NCI-H1105 (cell line): ENCODE measurements around the gene ITFG1.
"Not testable (repeated sequence)": the region's sequence is repeated elsewhere in the genome, so short reads cannot be mapped to it uniquely, and the experiment has no call there.

Experiments used
- DNase-seq: peaks from one replicate; lab custom pipeline; 2025; lab: John Stamatoyannopoulos, UW

The ITFG1 gene

DNA sequence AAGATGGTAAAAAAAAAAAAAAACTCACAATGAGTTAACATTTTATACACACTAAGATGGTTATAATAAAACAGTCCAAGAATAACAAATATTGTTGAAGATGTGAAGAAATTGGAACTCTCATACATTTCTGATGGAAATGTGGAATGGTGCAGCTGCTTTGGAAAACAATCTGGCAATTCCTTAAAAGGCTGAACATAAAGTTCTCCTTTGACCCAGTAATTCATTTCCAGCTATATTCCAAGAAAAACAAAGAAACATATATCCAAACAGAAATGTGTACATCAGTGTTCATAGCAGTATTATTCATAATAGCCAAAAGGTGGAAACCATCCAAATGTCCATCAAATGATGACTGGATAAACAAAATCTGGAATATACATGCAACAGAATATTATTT lies 219.8 kb downstream of the ITFG1 start:
- no peak for DNase-seq

- no peak for DNase-seq
Measured at GRCh38 chr16:47236716-47237115, 224.1 kb downstream of the ITFG1 start.

DNA sequence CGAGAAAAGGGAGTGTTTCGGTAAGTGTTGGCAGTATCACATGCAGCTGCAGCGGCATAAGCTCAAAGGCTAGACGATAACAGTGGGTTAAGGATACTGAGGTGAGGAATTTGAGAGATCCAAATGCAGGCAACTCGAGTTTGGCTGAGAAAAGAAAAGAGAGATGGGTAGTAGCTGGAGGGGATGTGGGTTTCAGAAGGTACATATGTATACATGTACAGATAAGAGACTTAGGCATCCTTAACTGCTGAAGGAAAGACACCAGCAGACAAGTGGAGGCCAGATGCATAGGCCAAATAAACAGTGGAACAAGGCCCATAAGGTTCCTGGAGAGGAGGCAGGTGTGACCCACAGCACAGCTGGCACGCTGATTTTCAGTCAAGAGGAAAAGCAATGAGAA lies 230.6 kb downstream of the ITFG1 start:
- no peak for DNase-seq

GRCh38 chr16:47229053-47230050 lies 231.5 kb downstream of the ITFG1 start:
- no peak for DNase-seq

DNA sequence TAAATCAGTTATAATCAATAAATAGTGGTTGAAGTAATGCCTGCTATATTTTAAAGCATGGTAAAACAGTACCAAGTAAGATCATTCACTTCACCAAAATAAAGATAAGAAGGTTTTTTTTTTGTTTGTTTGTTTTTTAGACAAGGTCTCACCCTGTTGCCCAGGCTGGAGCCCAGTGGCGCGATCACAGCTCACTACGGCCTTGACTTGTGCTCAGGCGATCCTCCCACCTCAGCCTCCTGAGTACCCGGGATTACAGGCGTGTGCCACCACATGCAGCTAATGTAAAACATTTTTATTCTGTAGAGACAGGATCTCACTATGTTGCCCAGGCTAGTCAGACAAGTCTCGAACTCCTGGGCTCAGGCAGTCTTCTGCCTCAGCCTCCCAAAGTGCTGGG lies 232.6 kb downstream of the ITFG1 start:
- no peak for DNase-seq

- DNase-seq: no peak
Measured at GRCh38 chr16:47213761-47214440, 247.0 kb downstream of the ITFG1 start.

DNA sequence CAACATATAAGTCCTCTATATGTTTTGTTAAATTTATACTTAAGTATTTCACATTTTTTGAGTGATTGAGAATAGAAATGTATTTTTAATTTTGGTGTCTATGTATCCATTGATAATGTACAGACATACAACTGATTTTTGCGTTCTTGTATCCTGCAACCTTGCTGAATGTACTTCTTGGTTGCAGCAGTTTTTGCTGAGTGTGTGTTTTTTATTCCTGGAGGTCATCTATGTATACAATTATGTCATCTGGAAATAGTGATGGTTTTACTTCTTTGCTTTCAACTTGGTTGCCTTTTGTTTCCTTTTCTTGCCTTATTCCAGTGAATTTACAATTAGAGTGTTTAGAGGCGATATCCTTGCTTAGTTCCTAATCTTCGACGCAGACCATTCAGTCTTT lies 249.6 kb downstream of the ITFG1 start:
- DNase-seq: no peak

- no peak for DNase-seq
Measured at GRCh38 chr16:47204736-47205504, 255.9 kb downstream of the ITFG1 start.

GRCh38 chr16:47203433-47203832 lies 257.4 kb downstream of the ITFG1 start:
- not testable (repeated sequence) for DNase-seq

- DNase-seq: no peak
Measured at GRCh38 chr16:47198180-47198575, 262.7 kb downstream of the ITFG1 start.

DNA sequence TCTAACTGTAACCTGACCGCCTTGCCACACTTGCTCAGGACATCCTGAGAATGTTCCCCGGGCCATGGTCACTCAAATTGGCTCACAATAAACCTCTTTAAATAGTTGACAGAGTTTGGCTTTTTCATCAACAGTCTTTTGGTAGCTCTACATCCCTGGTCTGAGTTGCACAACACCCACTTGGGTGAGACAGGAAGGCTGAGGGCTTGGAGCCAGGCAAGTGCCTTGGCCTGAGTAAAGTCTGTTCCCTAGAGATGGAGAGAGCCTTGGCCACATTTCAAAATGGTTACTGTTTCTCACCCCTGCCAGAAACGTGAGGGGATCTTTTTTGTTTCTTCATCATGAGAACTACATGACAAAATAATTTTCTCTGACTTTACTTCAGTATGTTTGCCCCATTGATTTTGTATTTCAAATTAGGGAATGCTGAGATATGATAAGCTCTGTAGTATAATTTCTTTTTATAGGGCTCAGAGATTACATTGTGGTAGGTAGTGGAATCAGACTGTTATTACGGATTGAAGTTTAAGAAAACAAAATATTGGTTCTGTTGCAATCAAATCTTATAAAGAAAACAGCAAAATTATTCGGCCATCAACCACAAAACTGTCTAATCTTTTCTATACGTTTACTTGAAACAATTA lies 263.2 kb downstream of the ITFG1 start:
- DNase-seq: no peak

DNA sequence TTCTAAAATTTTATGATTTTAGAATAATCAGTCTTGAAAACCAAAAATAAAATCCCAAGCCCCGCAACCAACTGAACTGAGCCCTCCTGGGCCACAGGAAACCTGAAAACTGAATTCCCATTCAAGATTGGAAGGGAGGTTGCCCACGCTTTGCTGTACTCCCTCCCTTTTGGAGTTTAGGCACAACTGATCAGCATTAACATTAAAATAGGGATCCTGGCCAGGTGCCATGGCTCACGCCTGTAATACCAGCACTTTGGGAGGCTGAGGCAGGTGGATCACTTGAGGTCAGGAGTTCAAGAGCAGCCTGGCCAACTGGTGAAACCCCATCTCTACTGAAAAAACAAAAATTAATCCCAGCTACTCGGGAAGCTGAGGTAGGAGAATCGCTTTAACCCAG lies 264.4 kb downstream of the ITFG1 start:
- DNase-seq: no peak

- no peak for DNase-seq
Measured at GRCh38 chr16:47182318-47182717, 278.5 kb downstream of the ITFG1 start.

DNA sequence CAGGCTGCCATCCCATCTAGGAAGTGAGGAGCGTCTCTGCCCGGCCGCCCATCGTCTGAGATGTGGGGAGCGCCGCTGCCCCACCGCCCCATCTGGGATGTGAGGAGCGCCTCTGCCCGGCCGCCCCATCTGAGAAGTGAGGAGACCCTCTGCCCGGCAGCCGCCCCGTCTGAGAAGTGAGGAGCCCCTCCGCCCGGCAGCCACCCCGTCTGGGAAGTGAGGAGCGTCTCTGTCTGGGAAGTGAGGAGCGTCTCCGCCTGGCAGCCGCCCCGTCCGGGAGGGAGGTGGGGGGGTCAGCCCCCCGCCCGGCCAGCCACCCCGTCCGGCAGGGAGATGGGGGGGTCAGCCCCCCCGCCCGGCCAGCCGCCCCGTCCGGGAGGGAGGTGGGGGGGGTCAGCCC lies 279.8 kb downstream of the ITFG1 start:
- DNase-seq: not testable (repeated sequence)

DNA sequence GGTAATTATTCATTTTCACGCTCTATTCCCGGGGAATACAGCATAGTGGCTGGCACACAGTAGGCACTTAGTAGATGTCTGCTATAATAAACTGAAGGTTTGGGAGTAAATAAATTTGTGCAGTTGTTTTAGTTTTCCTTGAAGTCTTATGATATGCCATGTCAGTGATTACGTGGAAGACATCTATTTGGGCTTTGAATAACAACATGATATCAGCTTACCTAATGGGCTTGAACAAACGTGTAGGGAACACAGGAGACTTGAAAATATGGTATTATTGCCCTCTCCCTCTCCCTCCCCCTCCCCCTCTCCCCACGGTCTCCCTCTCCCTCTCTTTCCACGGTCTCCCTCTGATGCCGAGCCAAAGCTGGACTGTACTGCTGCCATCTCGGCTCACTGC lies 280.8 kb downstream of the ITFG1 start:
- DNase-seq: no peak

DNA sequence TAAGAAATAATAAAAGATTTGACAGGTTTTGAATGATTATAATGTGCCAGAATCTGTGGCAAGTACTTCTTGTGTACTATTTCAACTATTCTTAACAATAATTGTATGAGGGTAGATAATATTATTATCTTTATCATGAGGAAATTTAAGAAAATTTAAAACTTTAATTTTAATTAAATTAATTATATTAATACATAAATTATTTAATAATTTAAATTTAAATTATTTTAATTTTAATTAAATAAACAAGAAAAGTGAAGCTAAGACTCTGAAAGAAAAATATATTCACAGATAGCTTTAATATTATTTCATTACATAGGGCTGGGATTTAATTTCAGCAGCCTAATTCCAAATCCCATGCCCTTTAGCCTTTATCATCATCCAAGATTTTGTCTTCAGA lies 285.7 kb downstream of the ITFG1 start:
- no peak for DNase-seq

DNA sequence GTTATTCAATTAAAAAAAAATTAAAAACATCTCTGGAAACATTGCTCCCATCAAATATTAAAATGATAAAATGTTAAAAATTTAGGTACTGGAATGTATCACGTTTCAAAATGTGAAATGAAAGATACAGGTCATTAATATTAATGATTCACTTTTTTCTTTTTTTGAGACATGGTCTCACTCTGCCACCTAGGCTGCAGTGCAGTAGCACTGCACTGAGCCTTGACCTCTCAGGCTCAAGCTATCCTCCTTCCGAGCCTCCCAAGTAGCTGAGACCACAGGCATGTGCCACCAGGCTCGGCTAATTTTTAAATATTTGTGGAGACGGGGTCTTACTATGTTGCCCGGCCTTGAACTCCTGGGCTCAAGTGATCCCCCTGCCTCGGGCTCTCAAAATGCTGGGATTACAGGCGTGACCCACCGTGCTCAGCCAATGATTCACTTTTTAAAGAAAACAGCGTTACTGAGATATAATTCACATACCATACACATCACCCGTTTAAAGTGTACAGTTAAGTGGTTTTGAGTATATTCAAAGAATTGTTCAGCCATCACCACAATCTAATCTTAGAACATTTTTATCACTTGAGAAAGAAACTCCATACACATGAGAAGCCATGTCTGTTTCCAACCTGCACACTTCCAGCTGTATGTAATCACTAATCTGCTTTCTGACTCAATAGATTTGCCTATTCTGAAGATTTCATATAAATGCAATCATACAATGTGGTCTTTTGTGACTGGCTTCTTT lies 298.0 kb downstream of the ITFG1 start:
- DNase-seq: no peak

DNA sequence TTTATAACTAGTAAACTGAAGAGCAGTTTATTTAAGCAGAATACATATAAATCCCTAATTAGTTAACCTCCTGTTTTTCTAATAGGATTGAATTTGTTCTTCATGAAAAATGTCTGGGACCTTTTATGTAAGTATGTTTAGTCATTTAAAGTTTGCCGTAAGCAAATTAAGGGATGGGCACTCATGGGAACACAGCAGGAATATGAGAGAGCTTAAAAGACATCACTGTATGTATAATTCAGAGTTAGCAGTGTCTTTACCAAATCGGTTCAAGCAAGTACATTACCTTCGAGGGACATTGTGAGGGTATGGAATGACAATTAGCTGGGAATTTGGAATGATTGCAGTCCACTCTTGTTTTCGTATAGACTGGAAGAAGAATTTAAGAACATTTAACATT lies 299.4 kb downstream of the ITFG1 start:
- DNase-seq: no peak

DNA sequence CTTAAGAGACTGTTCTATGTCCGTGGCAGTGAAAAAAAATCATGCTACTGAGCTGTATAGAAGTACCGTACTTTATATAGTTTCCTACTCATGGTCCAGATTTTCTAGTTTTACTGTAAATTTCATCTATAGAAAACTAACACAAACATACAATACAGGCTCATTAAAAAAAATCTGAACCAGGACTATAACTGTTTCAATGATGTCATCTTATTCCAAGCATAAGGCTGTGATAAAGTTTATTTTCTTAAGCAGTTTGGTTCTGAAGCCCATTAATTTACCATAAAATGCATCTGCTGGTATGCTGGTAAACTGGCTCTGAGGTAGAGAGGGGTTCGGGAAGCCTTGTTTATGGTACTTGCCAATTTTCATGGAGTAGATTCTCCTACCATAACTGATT lies 300.4 kb downstream of the ITFG1 start:
- DNase-seq: no peak

DNA sequence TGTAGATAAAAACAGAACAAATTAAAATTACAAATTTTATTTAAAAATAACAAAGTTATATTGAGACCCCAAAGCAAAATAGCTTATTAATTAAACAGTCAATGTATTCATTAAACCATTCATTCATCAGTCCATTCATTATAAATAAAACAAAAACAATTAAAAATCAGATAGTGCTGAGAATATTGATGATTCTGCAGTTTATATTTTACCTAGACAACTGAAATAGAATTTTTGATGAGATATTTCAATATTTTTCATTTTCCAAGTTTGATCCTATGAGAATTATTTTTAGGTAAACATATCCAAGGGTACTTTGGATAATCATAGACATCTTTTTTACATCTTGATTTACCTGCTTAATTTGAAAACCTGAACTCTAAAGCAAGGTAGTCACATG lies 301.9 kb downstream of the ITFG1 start:
- no peak for DNase-seq

DNA sequence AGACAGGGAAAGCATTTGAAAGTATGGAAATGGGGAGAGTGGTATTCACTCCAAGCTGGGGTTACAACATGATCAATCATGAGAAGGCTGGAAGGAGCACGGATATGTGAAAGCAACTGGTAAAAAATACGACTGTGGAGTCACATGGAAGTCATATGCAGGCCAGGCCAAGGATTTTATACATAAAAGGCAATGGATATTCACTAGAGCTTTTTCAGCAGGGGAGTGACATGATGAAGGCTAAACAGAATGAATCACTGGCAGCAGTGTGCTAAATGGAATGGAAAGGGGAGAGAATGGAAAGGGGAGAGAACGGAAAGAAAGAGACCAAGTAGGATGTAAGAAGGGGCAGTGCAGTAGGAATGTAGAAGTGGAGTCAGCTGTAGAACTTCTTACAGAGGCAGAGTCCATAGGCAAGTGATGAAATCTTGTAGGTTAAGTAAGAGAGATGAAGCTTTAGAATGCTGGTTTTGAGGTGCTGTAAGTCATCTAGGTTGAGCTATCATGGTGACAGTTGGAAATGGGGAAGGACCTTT lies 304.1 kb downstream of the ITFG1 start:
- no peak for DNase-seq
